ENCODE measurements around the gene SLC6A13.
"Not testable (repeated sequence)": the region's sequence is repeated elsewhere in the genome, so short reads cannot be mapped to it uniquely, and the experiment has no call there.

SLC6A13 gene

GRCh38 chr12:262817-263216 is at the start of gene SLC6A13:
TSS of gene SLC6A13 (minus strand) at chr12:262836. CDS start at chr12:260052, 2,784 bp downstream.
- FAIRE-seq, result no peak

- no peak for FAIRE-seq
These were observed 45.9 kb upstream of the SLC6A13 start for GRCh38 chr12:308511-308910.

GRCh38 chr12:307406-307805 is 44.8 kb upstream of the SLC6A13 start:
- no peak for FAIRE-seq

GRCh38 chr12:304805-305204 is 42.2 kb upstream of the SLC6A13 start:
- FAIRE-seq, result no peak

- FAIRE-seq, result not testable (repeated sequence)
These were observed 40.1 kb upstream of the SLC6A13 start for GRCh38 chr12:302766-303165.

GRCh38 chr12:300166-300565 is 37.5 kb upstream of the SLC6A13 start:
- not testable (repeated sequence) for FAIRE-seq

GRCh38 chr12:299511-299910 is 36.9 kb upstream of the SLC6A13 start:
- FAIRE-seq, result not testable (repeated sequence)

- FAIRE-seq, result not testable (repeated sequence)
These were observed 35.4 kb upstream of the SLC6A13 start for GRCh38 chr12:298059-298458.

- no peak for FAIRE-seq
These were observed 32.5 kb upstream of the SLC6A13 start for GRCh38 chr12:295132-295531.

- FAIRE-seq, result no peak
These were observed 30.6 kb upstream of the SLC6A13 start for GRCh38 chr12:293199-293598.

GRCh38 chr12:292186-292585 is 29.6 kb upstream of the SLC6A13 start:
- no peak for FAIRE-seq

GRCh38 chr12:291153-291723 is 28.6 kb upstream of the SLC6A13 start:
- no peak for FAIRE-seq

GRCh38 chr12:288687-289086 is 26.1 kb upstream of the SLC6A13 start:
- no peak for FAIRE-seq

GRCh38 chr12:286531-287300 is 24.1 kb upstream of the SLC6A13 start:
- FAIRE-seq, result no peak

GRCh38 chr12:278046-278445 is 15.4 kb upstream of the SLC6A13 start:
- no peak for FAIRE-seq

- FAIRE-seq, result no peak
These were observed 13.2 kb upstream of the SLC6A13 start for GRCh38 chr12:275812-276211.

- FAIRE-seq, result no peak
These were observed 10.7 kb upstream of the SLC6A13 start for GRCh38 chr12:273382-273781.

- FAIRE-seq, result no peak
These were observed 10.3 kb upstream of the SLC6A13 start for GRCh38 chr12:272942-273341.

GRCh38 chr12:271161-271560 is 8.5 kb upstream of the SLC6A13 start:
- FAIRE-seq, result no peak

GRCh38 chr12:269191-269590 is 6.6 kb upstream of the SLC6A13 start:
- FAIRE-seq, result no peak

GRCh38 chr12:268483-268840 is 5.8 kb upstream of the SLC6A13 start:
- no peak for FAIRE-seq

- peak; percentile 27 for FAIRE-seq
These were observed 5.2 kb upstream of the SLC6A13 start for GRCh38 chr12:267581-268482.

GRCh38 chr12:265096-265495 is 2.5 kb upstream of the SLC6A13 start:
- FAIRE-seq, result no peak

- FAIRE-seq, result no peak
These were observed 1.6 kb upstream of the SLC6A13 start for GRCh38 chr12:264269-264668.
